GM12891 (cell line): ENCODE results near the gene ZNF57.
"Not testable (repeated sequence)": the region's sequence is repeated elsewhere in the genome, so short reads cannot be mapped to it uniquely, and the experiment has no call there.

Source experiments
- DNase-seq: peaks from one replicate; pipeline ENCODE4 v3.0.0; 2011; ENCODE audit warnings: low spot score; ENCODE audit not compliant: insufficient read length
- FAIRE-seq: peaks from 2 replicates; lab custom pipeline; 2011; peaks lifted over from hg19 to GRCh38; lab: Jason Lieb, UNC
- PAX5 ChIP-seq: IDR thresholded peaks from 2 replicates; pipeline ENCODE4 v1.6.1; 2011; ENCODE audit warnings: low read length, moderate library complexity, mild to moderate bottlenecking; ENCODE audit not compliant: insufficient read depth, severe bottlenecking
- POLR2A ChIP-seq: IDR thresholded peaks from 2 replicates; pipeline ENCODE4 v1.6.1; 2011; ENCODE audit warnings: low read depth, low read length, control low read depth
- POLR2AphosphoS5 ChIP-seq: IDR thresholded peaks from 2 replicates; pipeline ENCODE4 v1.6.1; 2011; ENCODE audit warnings: low read depth, low read length, control low read depth
- POU2F2 ChIP-seq: IDR thresholded peaks from 2 replicates; pipeline ENCODE4 v1.6.1; 2011; ENCODE audit warnings: low read depth, mild to moderate bottlenecking, control low read depth, low read length, moderate library complexity
- SPI1 ChIP-seq: IDR thresholded peaks from 2 replicates; pipeline ENCODE4 v1.6.1; 2011; ENCODE audit warnings: low read depth, low read length, control low read depth
- TAF1 ChIP-seq: IDR thresholded peaks from 2 replicates; pipeline ENCODE4 v1.6.1; 2011; ENCODE audit warnings: low read depth, low read length, control low read depth

The ZNF57 gene

GRCh38 chr19:2867025-2867991, 33.4 kb upstream of the ZNF57 start, which contains the start of gene ZNF556:
ZNF556 (plus strand) TSS chr19:2867335; CDS start chr19:2867422, 87 bp downstream.
- DNase-seq (no peak), FAIRE-seq (no peak)
- TF ChIP-seq POLR2A (no peak), PAX5 (no peak), POLR2AphosphoS5 (no peak), TAF1 (no peak), SPI1 (no peak), POU2F2 (no peak)

- TF ChIP-seq POLR2A, result no peak
- TF ChIP-seq SPI1, result no peak
- TF ChIP-seq TAF1, result no peak
- TF ChIP-seq POLR2AphosphoS5, result no peak
- no peak for TF ChIP-seq PAX5
- TF ChIP-seq POU2F2, result no peak
- DNase-seq (no peak), FAIRE-seq (no peak)
Measured at GRCh38 chr19:2869618-2870017, 31.1 kb upstream of the ZNF57 start.

- DNase-seq, FAIRE-seq: not testable (repeated sequence)
Measured at GRCh38 chr19:2872175-2872574, 28.6 kb upstream of the ZNF57 start.

GRCh38 chr19:2877398-2878331, 23.1 kb upstream of the ZNF57 start:
- DNase-seq (no peak), FAIRE-seq (no peak)
- TF ChIP-seq POLR2A (no peak), SPI1 (no peak)

- FAIRE-seq, result no peak
- TF ChIP-seq TAF1, result no peak
- TF ChIP-seq SPI1, result no peak
- TF ChIP-seq PAX5, result no peak
- TF ChIP-seq POLR2A, result no peak
- no peak for TF ChIP-seq POU2F2
- no peak for TF ChIP-seq POLR2AphosphoS5
- no peak for DNase-seq
Measured at GRCh38 chr19:2883686-2884439, 16.9 kb upstream of the ZNF57 start.

- TF ChIP-seq TAF1 (no peak), PAX5 (no peak), POU2F2 (no peak), POLR2A (no peak), POLR2AphosphoS5 (no peak), SPI1 (no peak)
- DNase-seq (no peak), FAIRE-seq (no peak)
Measured at GRCh38 chr19:2885736-2886135, 15.0 kb upstream of the ZNF57 start.

GRCh38 chr19:2887391-2887914, 13.3 kb upstream of the ZNF57 start:
- FAIRE-seq (peak; percentile 72), DNase-seq (no peak)
- TF ChIP-seq POLR2A (no peak), PAX5 (no peak), POU2F2 (no peak), SPI1 (no peak), TAF1 (no peak), POLR2AphosphoS5 (no peak)

- TF ChIP-seq POU2F2, result no peak
- no peak for TF ChIP-seq POLR2AphosphoS5
- no peak for TF ChIP-seq SPI1
- no peak for TF ChIP-seq PAX5
- no peak for TF ChIP-seq POLR2A
- no peak for DNase-seq
- no peak for FAIRE-seq
Measured at GRCh38 chr19:2888731-2889224, 11.9 kb upstream of the ZNF57 start.

- not testable (repeated sequence) for FAIRE-seq, DNase-seq
Measured at GRCh38 chr19:2890531-2890930, 10.2 kb upstream of the ZNF57 start.

GRCh38 chr19:2896694-2897093, 4.0 kb upstream of the ZNF57 start:
- DNase-seq (no peak), FAIRE-seq (no peak)
- TF ChIP-seq SPI1 (no peak), POLR2AphosphoS5 (no peak), PAX5 (no peak), POU2F2 (no peak), POLR2A (no peak), TAF1 (no peak)
